A673 (cell line): Measurements from ENCODE around the gene IL15RA. TPM values are rescaled to one million over a fixed set of nuclear protein-coding genes. Genes with fewer than 3 reads are reported as not detected.
"Not testable (repeated sequence)": the region's sequence is repeated elsewhere in the genome, so short reads cannot be mapped to it uniquely, and the experiment has no call there.

ENCODE experiments used
- BruUV-seq: library from RNA; stranded (reverse); fragments of 400-500 nt; replicated peaks from 2 replicates; lab custom pipeline; 2021; lab: Mats Ljungman, UMichigan
- CTCF ChIA-PET: fragments of 300-600 bp; sonication (Branson Sonifier 250); formaldehyde crosslinking; loops from one replicate; lab custom pipeline; 2022; ENCODE audit warnings: antibody characterized with exemption; lab: Charles Lee
- POLR2A ChIA-PET: fragments of 300-600 bp; sonication (Branson Sonifier 250); formaldehyde crosslinking; loops from one replicate; lab custom pipeline; 2022; ENCODE audit warnings: antibody characterized with exemption; ENCODE audit not compliant: low non-redundant PET; lab: Charles Lee
- DNase-seq: peaks from one replicate; pipeline ENCODE4 v3.0.0-alpha.2; 2015; ENCODE audit warnings: low spot score
- H3K27ac ChIP-seq: fragments of 200-600 bp; sonication (generic); 2 replicates; pipeline ENCODE4 v1.5.1; 2016; ENCODE audit warnings: mixed run types, low read depth, mild to moderate bottlenecking, mixed read lengths, antibody characterized with exemption, low read length; ENCODE audit not compliant: poor library complexity, severe bottlenecking
- H3K27me3 ChIP-seq: fragments of 200-600 bp; sonication (generic); replicated peaks from 2 replicates; pipeline ENCODE4 v1.6.1; 2017; ENCODE audit warnings: mixed run types, low read depth, mild to moderate bottlenecking, mixed read lengths, antibody characterized with exemption, low read length; ENCODE audit not compliant: insufficient read depth, poor library complexity
- H3K36me3 ChIP-seq: fragments of 200-600 bp; sonication (generic); 2 replicates; pipeline ENCODE4 v1.6.1; 2016; ENCODE audit warnings: mixed run types, mild to moderate bottlenecking, mixed read lengths, antibody characterized with exemption, low read length; ENCODE audit not compliant: insufficient read depth, poor library complexity, severe bottlenecking
- H3K4me1 ChIP-seq: fragments of 200-600 bp; sonication (generic); 2 replicates; pipeline ENCODE4 v1.6.1; 2017; ENCODE audit warnings: mixed run types, mild to moderate bottlenecking, mixed read lengths, antibody characterized with exemption, low read length; ENCODE audit not compliant: insufficient read depth, poor library complexity, severe bottlenecking
- H3K4me3 ChIP-seq: fragments of 200-600 bp; sonication (generic); 2 replicates; pipeline ENCODE4 v1.5.1; 2016; ENCODE audit warnings: low read depth, mixed run types, mild to moderate bottlenecking, mixed read lengths, low read length; ENCODE audit not compliant: poor library complexity, severe bottlenecking
- H3K9me3 ChIP-seq: fragments of 200-600 bp; sonication (generic); 2 replicates; pipeline ENCODE4 v1.6.1; 2016; ENCODE audit warnings: mixed run types, low read depth, mild to moderate bottlenecking, mixed read lengths, antibody characterized with exemption, low read length; ENCODE audit not compliant: poor library complexity, severe bottlenecking
- CTCF ChIP-seq: fragments of 300-800, 200-600 bp; sonication (generic); conservative IDR thresholded peaks from 2 replicates; pipeline ENCODE4 v1.5.1; 2017; ENCODE audit warnings: low read depth, mild to moderate bottlenecking, antibody characterized with exemption, low read length, moderate library complexity, mixed read lengths
- EZH2 ChIP-seq: fragments of 200-600 bp; sonication (generic); IDR thresholded peaks from 2 replicates; pipeline ENCODE4 v1.6.1; 2017; ENCODE audit warnings: borderline replicate concordance, low read depth, mild to moderate bottlenecking, mixed read lengths, antibody characterized with exemption, low read length; ENCODE audit not compliant: poor library complexity, severe bottlenecking
- intact Hi-C: fragments of 100-400 bp; cut with micrococcal nuclease; formaldehyde crosslinking; loops from one replicate; pipeline ENCODE4 v1.10.0; 2022; ENCODE audit not compliant: unreplicated experiment
- total RNA-seq: library from RNA; stranded (reverse); gene quantifications from 2 replicates; pipeline ENCODE4 v1.2.3, GENCODE V29; 2021

IL15RA gene
- total RNA-seq, 1 experiment from 2014 or later, result 1.1 TPM

DNA sequence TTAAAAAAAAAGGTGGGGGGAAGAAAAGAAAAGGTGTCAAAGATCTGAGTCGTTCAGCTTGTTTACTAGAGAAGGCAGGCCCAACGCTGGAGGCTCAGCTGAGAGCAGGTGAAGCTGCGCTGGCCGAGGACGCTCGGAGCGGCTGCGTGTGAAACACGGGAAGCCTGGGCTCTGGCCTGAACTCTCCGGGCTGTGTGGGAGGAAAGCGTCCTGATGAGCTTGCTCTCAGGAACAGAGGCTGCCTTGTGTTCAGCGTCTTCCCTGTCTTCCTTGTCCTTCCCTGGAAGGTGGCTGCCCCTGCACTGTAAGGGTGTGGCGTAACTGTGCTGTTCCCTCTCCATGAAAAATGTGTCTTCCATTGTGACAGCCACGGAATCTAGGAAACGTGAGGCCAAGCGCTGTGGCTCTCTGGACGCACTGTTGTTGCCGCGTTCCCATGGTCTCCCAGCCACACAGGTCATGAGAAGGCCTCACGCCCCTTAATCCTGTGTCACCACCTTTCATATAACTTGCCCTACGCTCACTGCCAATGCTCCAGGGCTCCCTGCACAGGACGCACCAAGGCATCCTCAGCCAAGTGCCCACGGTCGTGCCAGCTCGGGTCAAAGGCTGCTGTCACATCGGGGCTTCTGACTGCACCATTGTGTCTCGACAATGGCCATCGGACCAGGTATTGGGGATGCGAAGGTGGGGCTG, 15.8 kb downstream of the IL15RA start:
- no peaks in the 10 kb centered on the region for H3K9me3 ChIP-seq
- intact Hi-C loops, result no loop called here
- H3K27ac ChIP-seq, result no peak overlapping the region
- POLR2A ChIA-PET, result no interaction called here
- H3K4me3 ChIP-seq, result no peak overlapping the region
- H3K36me3 ChIP-seq, result no peaks in the 10 kb centered on the region
- no TSS peak for BruUV-seq
- CTCF ChIA-PET, result no interaction called here
- no peaks in the 10 kb centered on the region for H3K27me3 ChIP-seq
- H3K4me1 ChIP-seq, result no peaks in the 10 kb centered on the region
- no peak for TF ChIP-seq EZH2
- no peak for TF ChIP-seq CTCF
- no peak for DNase-seq

DNA sequence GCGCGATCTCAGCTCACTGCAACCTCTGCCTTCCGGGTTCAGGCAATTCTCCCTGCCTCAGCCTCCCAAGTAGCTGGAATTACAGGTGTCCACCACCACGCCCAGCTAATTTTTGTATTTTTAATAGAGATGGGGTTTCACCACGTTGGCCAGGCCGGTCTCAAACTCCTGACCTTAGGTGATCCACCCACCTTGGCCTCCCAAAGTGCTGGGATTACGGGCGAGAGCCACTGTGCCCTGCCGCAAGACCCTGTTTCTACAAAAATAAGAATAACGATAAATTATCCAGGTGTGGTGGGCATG, 16.4 kb downstream of the IL15RA start:
- POLR2A ChIA-PET, H3K9me3 ChIP-seq, DNase-seq, H3K4me1 ChIP-seq, H3K4me3 ChIP-seq, H3K36me3 ChIP-seq, BruUV-seq, H3K27me3 ChIP-seq, H3K27ac ChIP-seq, CTCF ChIA-PET, intact Hi-C loops: not testable (repeated sequence)

GRCh38 chr10:5960070-5960972, 17.0 kb downstream of the IL15RA start:
- DNase-seq, result no peak
- BruUV-seq, result no TSS peak
- ChIA-PET POLR2A (no interaction called here), CTCF (no interaction called here)
- Histone ChIP-seq H3K36me3 (no peaks in the 10 kb centered on the region), H3K4me3 (no peak overlapping the region), H3K27ac (no peak overlapping the region), H3K27me3 (no peaks in the 10 kb centered on the region), H3K4me1 (no peaks in the 10 kb centered on the region), H3K9me3 (no peaks in the 10 kb centered on the region)
- intact Hi-C loops, result no loop called here
- no peak for TF ChIP-seq CTCF
- TF ChIP-seq EZH2, result no peak
